CD4-positive, alpha-beta T cell treated with Interleukin-17A for 1 hour (primary cell): ENCODE measurements around the gene HIP1R.
A peak's percentile ranks its signal among the peaks of the same experiment; 100 is the strongest.
"Not testable (repeated sequence)": the region's sequence is repeated elsewhere in the genome, so short reads cannot be mapped to it uniquely, and the experiment has no call there.

Experiments used
- DNase-seq: peaks from one replicate; pipeline ENCODE4 v3.0.0-alpha.2; 2020

HIP1R gene

GRCh38 chr12:122876731-122877130 lies 41.5 kb downstream of the HIP1R start:
- no peak for DNase-seq

GRCh38 chr12:122878780-122879612 lies 43.7 kb downstream of the HIP1R start:
- no peak for DNase-seq

- no peak for DNase-seq
These were observed 45.0 kb downstream of the HIP1R start for GRCh38 chr12:122880155-122880667.

- DNase-seq, result no peak
These were observed 45.4 kb downstream of the HIP1R start for GRCh38 chr12:122880668-122881067.

- DNase-seq, result no peak
These were observed 47.8 kb downstream of the HIP1R start for GRCh38 chr12:122882908-122883558.

- no peak for DNase-seq
These were observed 49.0 kb downstream of the HIP1R start for GRCh38 chr12:122884091-122884826.

- no peak for DNase-seq
These were observed 49.6 kb downstream of the HIP1R start for GRCh38 chr12:122884860-122885259.

GRCh38 chr12:122886161-122886560 lies 50.9 kb downstream of the HIP1R start:
- DNase-seq, result no peak

- peak; percentile 52 for DNase-seq
These were observed 51.9 kb downstream of the HIP1R start for GRCh38 chr12:122886851-122887818.

- no peak for DNase-seq
These were observed 52.6 kb downstream of the HIP1R start for GRCh38 chr12:122887819-122888212.

GRCh38 chr12:122888232-122888752 lies 53.0 kb downstream of the HIP1R start:
- peak; percentile 86 for DNase-seq

GRCh38 chr12:122889761-122890520 lies 54.7 kb downstream of the HIP1R start:
- DNase-seq, result no peak

- no peak for DNase-seq
These were observed 56.6 kb downstream of the HIP1R start for GRCh38 chr12:122891661-122892525.

GRCh38 chr12:122892724-122893123 lies 57.5 kb downstream of the HIP1R start:
- not testable (repeated sequence) for DNase-seq

- DNase-seq, result no peak
These were observed 58.2 kb downstream of the HIP1R start for GRCh38 chr12:122893208-122894153.

GRCh38 chr12:122894193-122895121 lies 59.2 kb downstream of the HIP1R start:
- DNase-seq, result peak; percentile 53

- no peak for DNase-seq
These were observed 60.1 kb downstream of the HIP1R start for GRCh38 chr12:122895320-122895703.
